K562 (cell line): ENCODE data around the gene TRAPPC1. TPM values are rescaled to one million over a fixed set of nuclear protein-coding genes. Genes with fewer than 3 reads are reported as not detected.

Source experiments
- ATAC-seq: fragments of 200-7000 bp; cut with Tn5 transposase; 3 replicates; pipeline ENCODE4 v1.9.1; 2020; ENCODE audit warnings: moderate library complexity
- BruUV-seq: library from RNA; stranded (reverse); fragments of 400-500 nt; replicated peaks from 2 replicates; lab custom pipeline; 2021; lab: Mats Ljungman, UMichigan
- CTCF ChIA-PET: fragments of 300-600 bp; formaldehyde crosslinking; extraction: SDS; loops from one replicate; lab custom pipeline; 2021; ENCODE audit warnings: low intra/inter-chr PET ratio; lab: Yijun Ruan, JAX
- POLR2A ChIA-PET: fragments of 300-600, 350-650 bp; sonication (Branson Sonifier 250); formaldehyde crosslinking; extraction: SDS; loops from one replicate; lab custom pipeline; 2021; ENCODE audit warnings: antibody characterized with exemption, inconsistent platforms; lab: Yijun Ruan, JAX
- DNase-seq, 4 experiments: peaks; one replicate each; pipeline versions ENCODE4 v3.0.0 to v3.0.0-alpha.2; 2011 to 2018; ENCODE audit warnings: low spot score in 3 of 4, mixed read lengths in 3 of 4; ENCODE audit errors: extremely low read depth in 1 of 4
- FAIRE-seq: peaks from 2 replicates; lab custom pipeline; 2011; peaks lifted over from hg19 to GRCh38; lab: Jason Lieb, UNC
- H2AFZ ChIP-seq: 2 replicates; pipeline ENCODE4 v1.6.0; 2011; ENCODE audit warnings: low read depth, low read length, control low read depth, inconsistent platforms
- H3K27ac ChIP-seq: fragments of 200-600 bp; 3 replicates; pipeline ENCODE4 v1.8.0; 2011; ENCODE audit warnings: low read depth, mild to moderate bottlenecking, control low read depth, inconsistent platforms, low read length, moderate library complexity, mixed read lengths; ENCODE audit errors: extremely low read depth
- H3K27me3 ChIP-seq, 2 experiments: fragments of 300-600 bp in 1 of 2; 2 replicates in 1 of 2; 3 replicates in 1 of 2; pipeline versions ENCODE4 v1.6.0 to v1.8.0; 2011; ENCODE audit warnings: inconsistent platforms in 2 of 2, low read length in 2 of 2, mild to moderate bottlenecking in 1 of 2, mixed read lengths in 1 of 2, moderate library complexity in 1 of 2; ENCODE audit not compliant: control insufficient read depth in 2 of 2, insufficient read depth in 2 of 2
- H3K36me3 ChIP-seq: fragments of 300-600 bp; 3 replicates; pipeline ENCODE4 v1.8.0; 2011; ENCODE audit warnings: mild to moderate bottlenecking, low read length, inconsistent platforms; ENCODE audit not compliant: control insufficient read depth, insufficient read depth
- H3K4me1 ChIP-seq, 2 experiments: fragments of 200-600 bp in 1 of 2; replicated peaks in 1 of 2; 2 replicates in 1 of 2; 3 replicates in 1 of 2; pipeline versions ENCODE4 v1.5.1 to v1.8.0; 2011; ENCODE audit warnings: inconsistent platforms in 2 of 2, low read length in 2 of 2, mild to moderate bottlenecking in 1 of 2, mixed read lengths in 1 of 2, moderate library complexity in 1 of 2; ENCODE audit not compliant: control insufficient read depth in 2 of 2, insufficient read depth in 2 of 2
- H3K4me2 ChIP-seq: 2 replicates; pipeline ENCODE4 v1.6.1; 2011; ENCODE audit warnings: low read length, control low read depth, inconsistent platforms, mixed read lengths; ENCODE audit not compliant: insufficient read depth
- H3K4me3 ChIP-seq: fragments of 200-600 bp; sonication (generic), shearing (Covaris generic); 2 replicates; pipeline ENCODE4 v1.5.1; 2016; ENCODE audit warnings: control low read depth, inconsistent platforms
- H3K79me2 ChIP-seq: fragments of 200-600 bp; 3 replicates; pipeline ENCODE4 v1.8.0; 2011; ENCODE audit warnings: low read length, inconsistent platforms; ENCODE audit not compliant: control insufficient read depth, insufficient read depth
- H3K9ac ChIP-seq, 2 experiments: 2 replicates each; pipeline versions ENCODE4 v1.6.0 to v1.6.1; 2011; ENCODE audit warnings: low read depth in 2 of 2, low read length in 2 of 2, control low read depth in 1 of 2, inconsistent platforms in 1 of 2, mild to moderate bottlenecking in 1 of 2, mixed read lengths in 1 of 2; ENCODE audit not compliant: insufficient read depth in 1 of 2
- H3K9me1 ChIP-seq: one replicate; pipeline ENCODE4 v1.6.0; 2011; ENCODE audit warnings: inconsistent platforms, mild to moderate bottlenecking, low read length, moderate library complexity; ENCODE audit not compliant: control insufficient read depth, insufficient read depth
- H3K9me3 ChIP-seq: replicated peaks from 2 replicates; pipeline ENCODE4 v1.5.1; 2011; ENCODE audit warnings: low read depth, low read length, inconsistent platforms; ENCODE audit not compliant: control insufficient read depth, insufficient read depth
- H4K20me1 ChIP-seq: replicated peaks from 2 replicates; pipeline ENCODE4 v1.6.1; 2011; ENCODE audit warnings: low read length, inconsistent platforms, mixed read lengths; ENCODE audit not compliant: control insufficient read depth, insufficient read depth
- ELK1 ChIP-seq: sonication (generic); formaldehyde crosslinking; IDR thresholded peaks from 2 replicates; pipeline ENCODE4 v1.8.1; 2022; ENCODE audit warnings: missing genetic modification reagents
- HMBOX1 ChIP-seq: sonication (generic); IDR thresholded peaks from 2 replicates; pipeline ENCODE4 v1.6.1; 2016
- HMG20B ChIP-seq: fragments of 250-450 bp; sonication (Bioruptor Pico); IDR thresholded peaks from 2 replicates; pipeline ENCODE4 v1.5.0; 2021; ENCODE audit warnings: mild to moderate bottlenecking
- KLF13 ChIP-seq: fragments of 450-650 bp; IDR thresholded peaks from 2 replicates; pipeline ENCODE4 v1.6.1; 2016; ENCODE audit warnings: missing genetic modification characterization, low read depth, mild to moderate bottlenecking, missing compliant biosample characterization, moderate library complexity, borderline replicate concordance
- MAFK ChIP-seq: IDR thresholded peaks from 2 replicates; pipeline ENCODE4 v1.6.1; 2011; ENCODE audit warnings: low read length, improper control_type of control experiment
- NFRKB ChIP-seq: fragments of 450-650 bp; IDR thresholded peaks from 2 replicates; pipeline ENCODE4 v1.6.1; 2016; ENCODE audit warnings: low read depth
- NR2F6 ChIP-seq: fragments of 450-650 bp; formaldehyde crosslinking; IDR thresholded peaks from 2 replicates; pipeline ENCODE4 v1.4.0; 2020; ENCODE audit warnings: mild to moderate bottlenecking
- POLR2B ChIP-seq: fragments of 450-650 bp; IDR thresholded peaks from 2 replicates; pipeline ENCODE4 v1.6.1; 2018; ENCODE audit warnings: low read depth; ENCODE audit not compliant: partially characterized antibody
- SMC3 ChIP-seq: conservative IDR thresholded peaks from 2 replicates; pipeline ENCODE4 v1.6.1; 2011; ENCODE audit warnings: low read depth, low read length, improper control_type of control experiment; ENCODE audit not compliant: insufficient read depth
- SPI1 ChIP-seq: IDR thresholded peaks from 2 replicates; pipeline ENCODE4 v1.6.1; 2011; ENCODE audit warnings: low read depth, low read length, control low read depth, borderline replicate concordance
- TAF1 ChIP-seq: IDR thresholded peaks from 2 replicates; pipeline ENCODE4 v1.6.1; 2011; ENCODE audit warnings: mild to moderate bottlenecking, low read length, moderate library complexity; ENCODE audit not compliant: insufficient read depth, control insufficient read depth, severe bottlenecking; ENCODE audit errors: extremely low read depth
- ZNF12 ChIP-seq: sonication (generic); formaldehyde crosslinking; IDR thresholded peaks from 2 replicates; pipeline ENCODE4 v1.4.0; 2020; ENCODE audit warnings: mild to moderate bottlenecking, missing genetic modification reagents
- ZNF408 ChIP-seq: fragments of 250-450 bp; sonication (Bioruptor Pico); IDR thresholded peaks from 2 replicates; pipeline ENCODE4 v1.4.0; 2020; ENCODE audit warnings: low read depth, mild to moderate bottlenecking, moderate library complexity
- ZNF551 ChIP-seq: fragments of 250-450 bp; sonication (Bioruptor Pico); IDR thresholded peaks from 2 replicates; pipeline ENCODE4 v1.5.0; 2021; ENCODE audit warnings: mild to moderate bottlenecking, moderate library complexity
- whole genome bisulfite sequencing: fragments of 100-300 bp; shearing (Covaris generic); methylation state at CpG from one replicate; pipeline ENCODE4 v1.1.6; 2016; ENCODE audit warnings: low coverage, mixed read lengths; ENCODE audit not compliant: insufficient coverage; ENCODE audit errors: missing lambda C conversion rate; 5-methylcytosine and 5-hydroxymethylcytosine counted together
- in situ Hi-C: fragments of 300-500 bp; cut with MboI; formaldehyde crosslinking; loops from 4 replicates; pipeline ENCODE4 v1.15.0; 2018; ENCODE audit warnings: inconsistent platforms, mixed read lengths
- intact Hi-C: fragments of 100-400 bp; cut with micrococcal nuclease; formaldehyde crosslinking; loops from 2 replicates; pipeline ENCODE4 v1.14.2; 2022
- polyA plus RNA-seq, 8 experiments: library from polyadenylated mRNA; depleted of rRNA in 4 of 8; stranded (reverse) in 5 of 8; unstranded in 3 of 8; fragments of >200 nt; fragmentation: Nextera tagmentation in 2 of 8; fragmentation: Illumina TruSeq in 1 of 8; extraction: Ambion mirVana in 2 of 8; extraction: Trizol in 1 of 8; gene quantifications; 2 replicates each; pipeline versions ENCODE4 v1.2.1 to v1.2.3, GENCODE V29; 2011 to 2014; ENCODE audit warnings: inconsistent platforms in 1 of 8, missing spikeins in 1 of 8
- total RNA-seq, 7 experiments: library from RNA; depleted of rRNA in 6 of 7; stranded (reverse); fragments of >200 nt in 6 of 7; fragmentation: Illumina TruSeq in 2 of 7; extraction: Trizol in 2 of 7; gene quantifications; 2 replicates each; pipeline versions ENCODE4 v1.2.1 to v1.2.3, GENCODE V29; 2011 to 2021; ENCODE audit warnings: low replicate concordance in 1 of 7

The TRAPPC1 gene
- total and polyA plus RNA-seq, 9 of the 15 experiments (the other 6 are each of a cell fraction or from before 2014, with no cell fraction given), result 11.7 to 82.8 (median 36.2) TPM

GRCh38 chr17:7940743-7941142 is 9.0 kb upstream of the TRAPPC1 start:
- no peak overlapping the region for H3K4me2 ChIP-seq
- no peak overlapping the region for H3K9ac ChIP-seq
- H3K79me2 ChIP-seq, result no peaks in the 10 kb centered on the region
- no peak for DNase-seq
- in situ Hi-C loops (no loop called here), intact Hi-C loops (no loop called here)
- no peaks in the 10 kb centered on the region for H3K9me3 ChIP-seq
- H3K27ac ChIP-seq, result no peak overlapping the region
- no peak overlapping the region for H3K4me3 ChIP-seq
- POLR2A ChIA-PET, result interaction anchor here (0.8 to 2.4 kb wide), 3 partner anchors 9 to 104 kb away, joined by 3 to 14 read pairs (median 5); partner anchors contain the start of genes CNTROB, KCNAB3 and TRAPPC1
- no peak for ATAC-seq
- FAIRE-seq, result no peak
- TF ChIP-seq KLF13 (tag) (no peak), SMC3 (no peak), NFRKB (no peak), HMG20B (CRISPR knock-in tag) (no peak), TAF1 (no peak), MAFK (no peak), NR2F6 (no peak), POLR2B (no peak), ZNF408 (no peak), SPI1 (no peak), ZNF12 (CRISPR knock-in tag) (no peak), ZNF551 (CRISPR knock-in tag) (no peak), ELK1 (CRISPR knock-in tag) (no peak), HMBOX1 (no peak)
- 94% methylated on average over 6 of the region's 6 CpGs for WGBS
- no peaks in the 10 kb centered on the region for H3K4me1 ChIP-seq
- H3K36me3 ChIP-seq, result peaks cover 66% of the 10 kb centered on the region; the same call in 2 of the 3 replicates
- H4K20me1 ChIP-seq, result no peaks in the 10 kb centered on the region
- H3K9me1 ChIP-seq, result no peaks in the 10 kb centered on the region
- no TSS peak for BruUV-seq
- CTCF ChIA-PET, result no interaction called here
- no peaks in the 10 kb centered on the region for H3K27me3 ChIP-seq
- H2AFZ ChIP-seq, result no peak overlapping the region
